Gastroesophageal sphincter (tissue), 3 donors: ENCODE measurements around the gene FCHSD1.
A peak's percentile ranks its signal among the peaks of the same experiment; 100 is the strongest.

Experiments
- CTCF ChIP-seq, 4 experiments: fragments of 200-600 bp in 2 of 4; fragments of 450-650 bp in 2 of 4; sonication (generic) in 1 of 4; IDR thresholded peaks; one replicate each; pipeline ENCODE4 v1.5.1; 2017 to 2019; ENCODE audit warnings: antibody characterized with exemption in 4 of 4, mild to moderate bottlenecking in 2 of 4, moderate library complexity in 2 of 4
- EP300 ChIP-seq: sonication (generic); formaldehyde crosslinking; IDR thresholded peaks from one replicate; pipeline ENCODE4 v1.6.1; 2017; ENCODE audit warnings: antibody characterized with exemption, mild to moderate bottlenecking
- POLR2A ChIP-seq, 2 donors: fragments of 450-650 bp; IDR thresholded peaks; one replicate each; pipeline ENCODE4 v1.6.1; 2017; ENCODE audit warnings: antibody characterized with exemption in 2 of 2, mild to moderate bottlenecking in 2 of 2, moderate library complexity in 1 of 2
- POLR2AphosphoS5 ChIP-seq: sonication (generic); formaldehyde crosslinking; IDR thresholded peaks from one replicate; pipeline ENCODE4 v1.6.1; 2017; ENCODE audit warnings: antibody characterized with exemption

- peak in 3 of 4 experiments; percentile 95 to 98 (median 95) for TF ChIP-seq CTCF (IDR thresholded peaks at IDR 0.05)
- TF ChIP-seq EP300: no peak
- TF ChIP-seq POLR2AphosphoS5: no peak
- TF ChIP-seq POLR2A (IDR thresholded peaks at IDR 0.05): no peak
Observed at GRCh38 chr5:141691867-141692532, 40.8 kb upstream of the FCHSD1 start.
